ENCODE measurements around the gene MGAT4B.

MGAT4B gene

DNA sequence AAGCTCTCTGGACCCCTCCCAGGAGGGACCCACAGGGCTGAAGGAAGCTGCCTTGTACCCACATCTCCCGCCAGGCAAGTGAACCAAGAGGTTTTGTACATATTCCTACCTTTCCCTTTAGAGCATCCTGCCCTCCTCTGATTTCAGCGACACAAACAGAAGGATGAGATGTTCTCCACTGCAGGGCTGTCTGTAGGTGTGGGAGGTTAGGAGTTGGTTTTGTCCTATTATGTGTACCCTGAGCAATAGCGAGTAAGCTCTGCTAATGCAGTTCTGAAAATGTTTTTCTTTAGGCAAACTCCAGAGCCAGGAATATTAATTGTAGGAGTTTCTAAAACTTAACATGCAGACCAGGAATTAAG, 27.0 kb upstream of the MGAT4B start:
- no peak for ATAC-seq
- no peak for TF ChIP-seq PPARA (CRISPR knock-in tag; IDR thresholded peaks at IDR 0.05; ENCODE audit: borderline replicate concordance)
- no peak for TF ChIP-seq ZC3H10 (CRISPR knock-in tag; IDR thresholded peaks at IDR 0.05)
- TF ChIP-seq ZNF8 (CRISPR knock-in tag; IDR thresholded peaks at IDR 0.05): no peak
- TF ChIP-seq ZNF565 (CRISPR knock-in tag; conservative IDR thresholded peaks at IDR 0.05; ENCODE audit: low read depth): no peak
- no peak for TF ChIP-seq GLIS3 (CRISPR knock-in tag; IDR thresholded peaks at IDR 0.05)
- TF ChIP-seq, protein P1, sequence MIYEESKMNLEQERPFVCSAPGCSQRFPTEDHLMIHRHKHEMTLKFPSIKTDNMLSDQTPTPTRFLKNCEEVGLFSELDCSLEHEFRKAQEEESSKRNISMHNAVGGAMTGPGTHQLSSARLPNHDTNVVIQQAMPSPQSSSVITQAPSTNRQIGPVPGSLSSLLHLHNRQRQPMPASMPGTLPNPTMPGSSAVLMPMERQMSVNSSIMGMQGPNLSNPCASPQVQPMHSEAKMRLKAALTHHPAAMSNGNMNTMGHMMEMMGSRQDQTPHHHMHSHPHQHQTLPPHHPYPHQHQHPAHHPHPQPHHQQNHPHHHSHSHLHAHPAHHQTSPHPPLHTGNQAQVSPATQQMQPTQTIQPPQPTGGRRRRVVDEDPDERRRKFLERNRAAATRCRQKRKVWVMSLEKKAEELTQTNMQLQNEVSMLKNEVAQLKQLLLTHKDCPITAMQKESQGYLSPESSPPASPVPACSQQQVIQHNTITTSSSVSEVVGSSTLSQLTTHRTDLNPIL (CRISPR knock-in tag; IDR thresholded peaks at IDR 0.05; ENCODE audit: low read depth): no peak
- TF ChIP-seq, protein P2, sequence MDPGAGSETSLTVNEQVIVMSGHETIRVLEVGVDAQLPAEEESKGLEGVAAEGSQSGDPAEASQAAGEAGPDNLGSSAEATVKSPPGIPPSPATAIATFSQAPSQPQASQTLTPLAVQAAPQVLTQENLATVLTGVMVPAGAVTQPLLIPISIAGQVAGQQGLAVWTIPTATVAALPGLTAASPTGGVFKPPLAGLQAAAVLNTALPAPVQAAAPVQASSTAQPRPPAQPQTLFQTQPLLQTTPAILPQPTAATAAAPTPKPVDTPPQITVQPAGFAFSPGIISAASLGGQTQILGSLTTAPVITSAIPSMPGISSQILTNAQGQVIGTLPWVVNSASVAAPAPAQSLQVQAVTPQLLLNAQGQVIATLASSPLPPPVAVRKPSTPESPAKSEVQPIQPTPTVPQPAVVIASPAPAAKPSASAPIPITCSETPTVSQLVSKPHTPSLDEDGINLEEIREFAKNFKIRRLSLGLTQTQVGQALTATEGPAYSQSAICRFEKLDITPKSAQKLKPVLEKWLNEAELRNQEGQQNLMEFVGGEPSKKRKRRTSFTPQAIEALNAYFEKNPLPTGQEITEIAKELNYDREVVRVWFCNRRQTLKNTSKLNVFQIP (CRISPR knock-in tag; IDR thresholded peaks at IDR 0.05; ENCODE audit: borderline replicate concordance, low read depth): no peak
- no peak for TF ChIP-seq SNAI2 (CRISPR knock-in tag; IDR thresholded peaks at IDR 0.05)
- no peak for TF ChIP-seq ESRRG (CRISPR knock-in tag; IDR thresholded peaks at IDR 0.05)
- TF ChIP-seq, protein P3, sequence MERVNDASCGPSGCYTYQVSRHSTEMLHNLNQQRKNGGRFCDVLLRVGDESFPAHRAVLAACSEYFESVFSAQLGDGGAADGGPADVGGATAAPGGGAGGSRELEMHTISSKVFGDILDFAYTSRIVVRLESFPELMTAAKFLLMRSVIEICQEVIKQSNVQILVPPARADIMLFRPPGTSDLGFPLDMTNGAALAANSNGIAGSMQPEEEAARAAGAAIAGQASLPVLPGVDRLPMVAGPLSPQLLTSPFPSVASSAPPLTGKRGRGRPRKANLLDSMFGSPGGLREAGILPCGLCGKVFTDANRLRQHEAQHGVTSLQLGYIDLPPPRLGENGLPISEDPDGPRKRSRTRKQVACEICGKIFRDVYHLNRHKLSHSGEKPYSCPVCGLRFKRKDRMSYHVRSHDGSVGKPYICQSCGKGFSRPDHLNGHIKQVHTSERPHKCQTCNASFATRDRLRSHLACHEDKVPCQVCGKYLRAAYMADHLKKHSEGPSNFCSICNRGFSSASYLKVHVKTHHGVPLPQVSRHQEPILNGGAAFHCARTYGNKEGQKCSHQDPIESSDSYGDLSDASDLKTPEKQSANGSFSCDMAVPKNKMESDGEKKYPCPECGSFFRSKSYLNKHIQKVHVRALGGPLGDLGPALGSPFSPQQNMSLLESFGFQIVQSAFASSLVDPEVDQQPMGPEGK (CRISPR knock-in tag; IDR thresholded peaks at IDR 0.05; ENCODE audit: borderline replicate concordance): no peak
- TF ChIP-seq, protein P4, sequence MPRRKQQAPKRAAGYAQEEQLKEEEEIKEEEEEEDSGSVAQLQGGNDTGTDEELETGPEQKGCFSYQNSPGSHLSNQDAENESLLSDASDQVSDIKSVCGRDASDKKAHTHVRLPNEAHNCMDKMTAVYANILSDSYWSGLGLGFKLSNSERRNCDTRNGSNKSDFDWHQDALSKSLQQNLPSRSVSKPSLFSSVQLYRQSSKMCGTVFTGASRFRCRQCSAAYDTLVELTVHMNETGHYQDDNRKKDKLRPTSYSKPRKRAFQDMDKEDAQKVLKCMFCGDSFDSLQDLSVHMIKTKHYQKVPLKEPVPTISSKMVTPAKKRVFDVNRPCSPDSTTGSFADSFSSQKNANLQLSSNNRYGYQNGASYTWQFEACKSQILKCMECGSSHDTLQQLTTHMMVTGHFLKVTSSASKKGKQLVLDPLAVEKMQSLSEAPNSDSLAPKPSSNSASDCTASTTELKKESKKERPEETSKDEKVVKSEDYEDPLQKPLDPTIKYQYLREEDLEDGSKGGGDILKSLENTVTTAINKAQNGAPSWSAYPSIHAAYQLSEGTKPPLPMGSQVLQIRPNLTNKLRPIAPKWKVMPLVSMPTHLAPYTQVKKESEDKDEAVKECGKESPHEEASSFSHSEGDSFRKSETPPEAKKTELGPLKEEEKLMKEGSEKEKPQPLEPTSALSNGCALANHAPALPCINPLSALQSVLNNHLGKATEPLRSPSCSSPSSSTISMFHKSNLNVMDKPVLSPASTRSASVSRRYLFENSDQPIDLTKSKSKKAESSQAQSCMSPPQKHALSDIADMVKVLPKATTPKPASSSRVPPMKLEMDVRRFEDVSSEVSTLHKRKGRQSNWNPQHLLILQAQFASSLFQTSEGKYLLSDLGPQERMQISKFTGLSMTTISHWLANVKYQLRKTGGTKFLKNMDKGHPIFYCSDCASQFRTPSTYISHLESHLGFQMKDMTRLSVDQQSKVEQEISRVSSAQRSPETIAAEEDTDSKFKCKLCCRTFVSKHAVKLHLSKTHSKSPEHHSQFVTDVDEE (CRISPR knock-in tag; IDR thresholded peaks at IDR 0.05): no peak
- TF ChIP-seq OSR1 (CRISPR knock-in tag; IDR thresholded peaks at IDR 0.05): no peak
- TF ChIP-seq RARB (CRISPR knock-in tag; IDR thresholded peaks at IDR 0.05): no peak
- TF ChIP-seq BACH2 (CRISPR knock-in tag; IDR thresholded peaks at IDR 0.05; ENCODE audit: borderline replicate concordance): no peak

DNA sequence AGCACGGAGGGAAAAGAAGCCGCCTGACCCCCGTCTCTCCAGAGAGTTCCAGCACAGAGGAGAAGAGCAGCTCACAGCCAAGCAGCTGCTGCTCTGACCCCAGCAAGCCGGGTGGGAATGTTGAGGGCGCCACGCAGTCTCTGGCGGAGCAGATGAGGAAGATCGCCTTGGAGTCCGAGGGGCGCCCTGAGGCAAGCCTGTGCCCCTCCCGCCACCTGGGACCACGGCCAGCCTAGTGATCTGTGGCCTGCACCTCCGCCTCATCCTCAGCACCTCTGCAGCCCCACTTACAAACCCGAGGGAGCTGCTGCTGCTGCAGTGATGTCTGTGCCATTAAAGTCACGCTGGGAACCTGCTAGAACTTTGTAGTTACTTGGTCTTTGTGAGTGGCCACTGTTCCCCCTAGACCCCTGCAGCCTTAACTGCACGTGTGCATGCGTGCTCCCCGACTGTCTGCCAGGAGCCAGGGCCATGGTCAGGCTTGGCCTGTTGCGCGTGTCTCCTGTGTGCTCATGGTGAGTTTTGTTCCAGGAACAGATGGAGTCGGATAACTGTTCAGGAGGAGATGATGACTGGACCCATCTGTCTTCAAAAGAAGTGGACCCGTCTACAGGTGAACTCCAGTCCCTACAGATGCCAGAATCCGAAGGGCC, 26.5 kb upstream of the MGAT4B start:
- no peak for TF ChIP-seq GLIS3 (CRISPR knock-in tag; IDR thresholded peaks at IDR 0.05)
- no peak for TF ChIP-seq TCF4 (CRISPR knock-in tag; IDR thresholded peaks at IDR 0.05; ENCODE audit: borderline replicate concordance)
- TF ChIP-seq ZFP3 (CRISPR knock-in tag; IDR thresholded peaks at IDR 0.05): no peak
- no peak; the same call in 2 of the 3 replicates for ATAC-seq

DNA sequence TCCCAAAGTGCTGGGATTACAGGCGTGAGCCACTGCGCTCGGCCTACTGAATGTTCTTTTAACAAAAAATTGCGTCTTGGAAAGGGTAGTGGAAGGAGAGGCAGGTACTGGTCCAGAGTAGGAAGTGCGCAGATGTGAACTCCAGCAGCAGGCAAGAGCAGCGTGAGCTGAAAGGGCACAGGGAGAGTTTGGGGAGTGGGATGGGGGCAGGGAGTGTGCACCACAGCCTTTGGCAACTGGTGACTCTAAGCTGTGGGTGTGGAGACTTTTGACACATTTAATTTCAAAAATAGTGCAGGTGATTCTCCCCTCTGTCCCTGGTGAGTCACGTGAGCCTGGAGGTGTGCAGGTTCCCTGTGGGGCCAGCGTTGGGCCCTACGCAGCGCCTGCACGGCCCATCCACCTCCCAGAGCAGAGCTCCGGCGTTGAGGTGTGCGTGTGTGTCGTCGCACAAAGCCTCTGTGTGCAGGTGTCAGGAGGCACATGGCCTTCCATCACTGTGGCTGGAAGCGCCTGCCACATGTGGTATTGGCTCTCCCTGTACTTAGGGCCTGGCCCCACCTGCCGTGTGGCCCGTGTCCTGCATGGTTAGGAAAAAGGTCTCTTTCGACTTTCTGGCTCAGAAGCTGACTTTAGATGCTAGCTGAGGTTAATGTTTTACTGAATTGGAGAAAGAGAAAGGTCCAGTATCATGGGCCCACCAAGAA, 25.5 kb upstream of the MGAT4B start:
- TF ChIP-seq TCF4 (CRISPR knock-in tag; IDR thresholded peaks at IDR 0.05; ENCODE audit: borderline replicate concordance) (no peak), ISL1 (CRISPR knock-in tag; IDR thresholded peaks at IDR 0.05) (no peak)
- ATAC-seq: no peak; the same call in 2 of the 3 replicates

DNA sequence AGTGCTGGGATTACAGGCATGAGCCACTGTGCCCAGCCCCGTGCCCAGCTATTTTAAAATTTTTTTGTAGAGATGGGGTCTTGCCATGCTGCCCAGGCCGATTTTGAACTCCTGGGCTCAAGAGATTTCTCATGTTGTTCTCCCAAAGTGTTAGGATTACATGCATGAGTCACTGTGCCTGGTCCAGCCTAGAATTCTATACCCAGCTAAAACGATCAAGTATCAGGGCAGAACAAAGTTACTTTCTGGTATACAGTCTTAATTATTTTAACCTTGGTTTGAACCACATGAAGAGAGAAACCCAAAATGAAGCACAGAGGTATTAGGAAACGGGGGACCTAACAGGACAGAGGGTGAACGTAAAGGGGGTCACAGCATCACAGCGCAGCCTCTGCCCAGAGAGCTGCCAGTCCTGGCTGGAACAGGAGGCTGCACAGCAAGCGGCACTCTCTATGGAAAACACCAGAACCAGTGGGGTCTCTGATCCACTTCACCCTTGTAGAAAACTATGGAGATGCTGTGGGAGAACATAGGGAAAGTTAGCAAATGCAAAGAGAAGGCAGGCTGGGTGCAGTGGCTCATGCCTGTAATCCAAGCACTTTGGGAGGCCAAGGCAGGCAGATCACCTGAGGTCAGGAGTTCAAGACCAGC, 24.3 kb upstream of the MGAT4B start:
- ATAC-seq: no peak
- TF ChIP-seq ZNF565 (CRISPR knock-in tag; conservative IDR thresholded peaks at IDR 0.05; ENCODE audit: low read depth) (no peak), ESRRG (CRISPR knock-in tag; IDR thresholded peaks at IDR 0.05) (no peak), TCF4 (CRISPR knock-in tag; IDR thresholded peaks at IDR 0.05; ENCODE audit: borderline replicate concordance) (no peak), SNAI2 (CRISPR knock-in tag; IDR thresholded peaks at IDR 0.05) (no peak), TOX (CRISPR knock-in tag; IDR thresholded peaks at IDR 0.05; ENCODE audit: borderline replicate concordance) (no peak), ZNF70 (CRISPR knock-in tag; IDR thresholded peaks at IDR 0.05) (no peak), PPARA (CRISPR knock-in tag; IDR thresholded peaks at IDR 0.05; ENCODE audit: borderline replicate concordance) (no peak), ZNF8 (CRISPR knock-in tag; IDR thresholded peaks at IDR 0.05) (no peak), CSDC2 (CRISPR knock-in tag; IDR thresholded peaks at IDR 0.05) (no peak)
- TF ChIP-seq, protein P4 (CRISPR knock-in tag; IDR thresholded peaks at IDR 0.05): no peak
- TF ChIP-seq, protein P1 (CRISPR knock-in tag; IDR thresholded peaks at IDR 0.05; ENCODE audit: low read depth): no peak

All from SK-N-SH treated with all-trans-retinoic acid at 6 μM for 48 hours (cell line).